Muscle layer of colon (tissue), 2 donors: ENCODE measurements around the gene HMCN1.

ENCODE experiments used
- H3K27ac ChIP-seq: one replicate; pipeline ENCODE4 v1.7.0; 2013; ENCODE audit warnings: low read depth, mild to moderate bottlenecking, low read length, moderate library complexity
- H3K27me3 ChIP-seq, 2 donors: one replicate each; pipeline ENCODE4 v1.7.0; 2013; ENCODE audit warnings: low read length in 2 of 2, mild to moderate bottlenecking in 2 of 2; ENCODE audit not compliant: insufficient read depth in 2 of 2, control insufficient read depth in 1 of 2
- H3K36me3 ChIP-seq: one replicate; pipeline ENCODE4 v1.7.0; 2013; ENCODE audit warnings: mild to moderate bottlenecking, low read length; ENCODE audit not compliant: insufficient read depth
- H3K4me1 ChIP-seq: one replicate; pipeline ENCODE4 v1.7.0; 2013; ENCODE audit warnings: mild to moderate bottlenecking, low read length; ENCODE audit not compliant: insufficient read depth
- H3K4me3 ChIP-seq, 2 donors: one replicate each; pipeline ENCODE4 v1.7.0; 2013; ENCODE audit warnings: low read length in 2 of 2, low read depth in 1 of 2, mild to moderate bottlenecking in 1 of 2, moderate library complexity in 1 of 2
- H3K9ac ChIP-seq: one replicate; pipeline ENCODE4 v1.7.0; 2013; ENCODE audit warnings: low read length
- H3K9me3 ChIP-seq: one replicate; pipeline ENCODE4 v1.7.0; 2013; ENCODE audit warnings: mild to moderate bottlenecking, low read length
- donor health status: abdominal sarcoma.
- donor health status: Adenocarcinoma of cecum.

HMCN1 gene

DNA sequence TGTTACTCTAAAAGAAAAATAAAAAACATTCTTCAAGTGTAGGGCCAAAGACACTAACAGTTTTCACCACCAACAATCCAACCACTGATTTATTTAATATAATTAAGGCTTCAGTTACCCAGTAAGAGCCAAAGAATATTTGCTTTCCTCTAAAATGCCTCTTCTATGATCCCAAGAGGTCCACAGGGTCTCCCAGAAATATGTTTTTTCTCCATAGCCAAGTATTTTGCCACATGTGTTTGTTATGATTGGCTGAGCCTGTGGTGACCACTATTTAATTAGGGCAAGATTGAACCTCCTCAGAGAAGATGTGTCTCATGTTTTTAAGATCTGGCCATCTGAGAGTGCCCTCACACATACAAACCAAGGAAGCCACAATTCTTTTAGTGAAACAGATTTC, 505.0 kb downstream of the HMCN1 start:
- Histone ChIP-seq H3K9ac (no peak overlapping the region), H3K27me3 (no peaks in the 10 kb centered on the region), H3K36me3 (no peaks in the 10 kb centered on the region), H3K27ac (no peak overlapping the region), H3K9me3 (no peaks in the 10 kb centered on the region), H3K4me1 (no peaks in the 10 kb centered on the region), H3K4me3 (no peak overlapping the region)

DNA sequence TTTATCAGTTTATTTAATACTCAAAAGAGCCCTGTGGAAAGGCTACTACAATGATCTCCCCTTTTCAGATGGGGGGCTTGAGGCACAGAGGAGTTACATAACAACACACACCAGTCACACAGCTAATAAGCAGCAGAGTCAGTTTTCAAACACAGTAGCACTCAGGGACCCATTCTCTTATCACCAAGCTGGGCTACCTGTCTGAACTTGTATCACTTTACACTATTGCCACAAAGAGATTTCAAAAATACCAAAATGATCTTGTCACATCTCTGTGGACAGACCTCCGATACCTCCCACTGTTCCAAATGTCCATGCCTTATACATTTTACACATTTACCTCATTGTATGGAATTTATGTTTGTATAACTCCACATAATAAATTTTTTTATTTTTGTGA, 506.2 kb downstream of the HMCN1 start:
- Histone ChIP-seq H3K27ac (no peak overlapping the region), H3K36me3 (no peaks in the 10 kb centered on the region), H3K9ac (no peak overlapping the region), H3K4me3 (no peak overlapping the region), H3K4me1 (no peaks in the 10 kb centered on the region), H3K9me3 (no peaks in the 10 kb centered on the region), H3K27me3 (no peaks in the 10 kb centered on the region)
